Measurements from ENCODE around the gene CFL1.

Gene CFL1

GRCh38 chr11:65829459-65829858 is 28.5 kb downstream of the CFL1 start:
- DNase-seq, result no peak

GRCh38 chr11:65826984-65827735 is 30.8 kb downstream of the CFL1 start:
- no peak for DNase-seq

GRCh38 chr11:65822776-65823528 is 35.0 kb downstream of the CFL1 start:
- DNase-seq, result no peak

- DNase-seq, result no peak
Observed at GRCh38 chr11:65821107-65821506, 36.9 kb downstream of the CFL1 start.

GRCh38 chr11:65817835-65818680 is 39.9 kb downstream of the CFL1 start:
- DNase-seq, result peak; percentile 58 to 73

GRCh38 chr11:65817312-65817834 is 40.6 kb downstream of the CFL1 start:
- DNase-seq, result no peak

- DNase-seq, result no peak
Observed at GRCh38 chr11:65816696-65817095, 41.3 kb downstream of the CFL1 start.

GRCh38 chr11:65814986-65815565 is 42.9 kb downstream of the CFL1 start:
- DNase-seq, result no peak

- no peak for DNase-seq
Observed at GRCh38 chr11:65814131-65814985, 43.6 kb downstream of the CFL1 start.

- DNase-seq, result peak in 1 of 2 experiments; percentile 68
Observed at GRCh38 chr11:65811764-65812475, 46.1 kb downstream of the CFL1 start.

GRCh38 chr11:65810046-65810868 is 47.7 kb downstream of the CFL1 start:
- DNase-seq, result no peak

- no peak for DNase-seq
Observed at GRCh38 chr11:65809496-65809895, 48.5 kb downstream of the CFL1 start.

- DNase-seq, result no peak
Observed at GRCh38 chr11:65808744-65809341, 49.1 kb downstream of the CFL1 start.

GRCh38 chr11:65806979-65807378 is 51.0 kb downstream of the CFL1 start:
- DNase-seq, result no peak

Data from NCI-H524 (cell line).